HG03039 (cell line): ENCODE measurements around the gene GSX2.
"Not testable (repeated sequence)": the region's sequence is repeated elsewhere in the genome, so short reads cannot be mapped to it uniquely, and the experiment has no call there.

ENCODE experiments used
- ATAC-seq: cut with Tn5 transposase; IDR thresholded peaks from one replicate; pipeline ENCODE4 v1.9.1; 2021; ENCODE audit warnings: mild to moderate bottlenecking, moderate library complexity; ENCODE audit not compliant: unreplicated experiment

GSX2 gene

DNA sequence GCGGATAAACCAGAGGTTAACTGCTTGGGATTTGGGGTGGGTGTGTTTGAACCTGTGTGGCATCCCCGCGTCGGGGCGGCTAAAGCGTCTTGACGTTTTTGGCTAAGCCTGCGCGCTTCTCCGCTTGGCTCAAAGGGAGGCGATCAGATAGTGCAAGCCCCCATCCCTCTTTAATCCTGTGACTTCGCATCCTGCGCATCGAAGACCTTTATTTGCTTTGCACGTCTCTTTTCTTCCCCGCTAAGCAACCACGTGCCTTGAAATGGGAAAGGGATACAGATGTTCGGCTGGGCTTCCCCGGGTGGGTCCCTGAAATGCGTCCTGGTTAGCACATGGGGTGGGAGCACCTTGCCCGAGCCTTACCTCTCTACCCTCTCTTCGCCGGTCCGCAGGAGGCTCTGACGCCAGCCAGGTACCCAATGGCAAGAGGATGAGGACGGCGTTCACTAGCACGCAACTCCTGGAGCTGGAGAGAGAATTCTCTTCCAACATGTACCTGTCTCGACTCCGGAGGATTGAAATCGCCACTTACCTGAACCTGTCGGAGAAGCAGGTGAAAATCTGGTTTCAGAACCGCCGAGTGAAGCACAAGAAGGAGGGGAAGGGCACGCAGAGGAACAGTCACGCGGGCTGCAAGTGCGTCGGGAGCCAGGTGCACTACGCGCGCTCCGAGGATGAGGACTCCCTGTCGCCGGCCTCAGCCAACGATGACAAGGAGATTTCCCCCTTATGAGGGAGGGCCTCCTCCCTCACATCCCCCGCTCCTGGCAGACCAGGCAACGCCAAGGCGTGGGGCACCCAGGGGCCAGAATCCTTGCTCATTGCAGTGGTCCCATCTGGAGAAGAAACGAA lies 1.5 kb downstream of the GSX2 start:
- ATAC-seq: no peak

DNA sequence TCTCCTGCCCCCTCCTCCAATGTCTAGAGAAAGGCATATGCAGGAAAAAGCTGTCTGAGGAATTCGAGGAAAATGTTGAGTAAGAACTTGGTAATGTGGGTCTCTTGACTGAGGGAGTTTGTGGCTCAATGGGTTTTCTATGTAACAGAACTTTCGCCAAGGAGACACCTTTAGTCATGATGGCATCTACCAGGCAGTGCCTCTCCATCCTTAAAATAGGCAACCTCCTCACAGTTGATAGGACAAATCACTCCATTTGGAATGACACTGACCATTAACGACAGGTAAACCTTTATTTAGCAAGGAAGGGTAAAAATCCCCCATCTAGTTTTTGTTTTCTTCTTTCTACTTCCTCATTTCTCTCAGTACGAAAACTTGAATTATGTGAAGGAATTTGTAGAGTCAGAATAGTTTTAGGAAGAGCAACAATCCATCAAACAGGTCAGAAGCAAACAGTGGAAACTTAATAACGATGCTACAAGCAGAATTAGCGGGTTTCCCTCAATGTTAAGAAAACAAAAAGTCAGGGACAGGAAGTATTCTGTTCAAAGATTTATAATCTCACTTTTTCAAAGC lies 2.7 kb downstream of the GSX2 start:
- no peak for ATAC-seq

DNA sequence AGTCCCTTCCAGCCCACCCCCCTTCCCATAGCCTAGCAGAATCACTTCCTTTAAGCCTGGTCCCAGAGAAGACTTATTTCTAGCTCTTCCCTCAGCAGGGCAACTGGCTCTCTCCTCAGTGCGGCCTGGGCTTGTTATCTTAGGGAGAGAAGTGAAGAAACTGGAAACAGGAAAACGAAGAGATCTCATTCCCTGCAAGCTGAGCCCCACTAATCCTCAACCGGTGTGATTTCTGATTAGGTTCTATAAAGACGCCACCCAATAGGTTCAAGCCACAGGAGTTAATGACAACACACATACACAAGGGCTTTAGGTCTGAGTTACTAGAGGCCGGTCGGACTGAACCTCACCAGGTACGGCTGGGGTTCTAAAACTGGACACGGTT lies 3.2 kb downstream of the GSX2 start:
- ATAC-seq: no peak

DNA sequence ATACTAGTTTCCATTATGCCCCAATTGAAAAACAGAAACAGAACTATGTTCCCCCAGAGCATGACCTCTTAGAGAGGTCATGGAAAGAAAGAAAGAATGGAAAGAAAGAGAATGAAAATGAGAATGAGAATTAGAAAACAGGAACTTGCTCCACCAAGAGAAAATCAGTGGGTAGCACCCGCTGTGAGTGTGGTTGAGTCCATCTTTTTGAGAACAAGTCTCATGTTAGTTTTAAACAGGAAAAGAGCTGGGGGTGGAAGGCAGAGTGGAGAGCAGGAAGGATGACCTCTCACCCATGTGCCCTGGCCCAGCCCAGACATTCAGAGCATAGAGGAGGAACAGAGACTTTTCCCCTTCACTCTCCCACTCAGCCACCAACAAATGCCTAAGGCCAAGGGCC lies 4.9 kb downstream of the GSX2 start:
- no peak for ATAC-seq

DNA sequence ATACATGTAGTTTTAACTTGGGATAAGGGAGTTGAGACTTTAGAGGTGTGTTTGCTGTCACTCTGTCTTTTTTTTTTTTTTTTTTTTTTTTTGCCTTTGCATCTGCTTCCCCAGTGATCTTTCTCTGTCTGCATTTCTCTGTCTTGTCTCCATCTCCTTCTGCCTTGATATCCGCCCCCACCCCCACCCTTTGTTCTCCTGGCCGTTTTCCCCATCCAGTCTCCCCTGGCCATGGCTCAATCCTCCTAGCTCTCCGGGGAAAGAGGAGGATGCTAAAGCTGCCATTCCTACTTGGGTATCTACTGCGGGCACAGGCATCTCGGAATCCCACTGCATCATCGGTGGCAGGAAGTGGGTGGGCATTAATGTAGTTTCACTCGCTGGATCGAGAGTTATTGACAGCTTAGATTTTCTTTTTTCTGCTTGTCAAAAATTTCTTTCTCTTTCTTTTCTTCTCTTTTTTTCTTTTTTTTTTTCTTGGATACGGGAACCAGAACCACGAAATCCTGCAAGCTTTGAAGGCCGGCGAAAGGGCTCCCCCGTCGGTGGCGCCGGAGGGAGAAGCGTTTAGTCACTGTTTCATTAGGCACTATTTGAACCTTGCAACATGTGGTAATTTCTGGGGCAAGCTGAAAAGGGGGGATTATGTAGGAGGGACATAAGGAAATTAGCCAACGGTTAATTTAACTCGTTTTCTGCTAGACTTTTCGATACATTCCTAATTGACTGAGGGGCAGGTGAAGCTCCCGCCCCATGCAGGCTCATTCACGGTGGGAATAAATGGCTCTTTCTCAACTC lies 8.2 kb downstream of the GSX2 start:
- ATAC-seq: no peak

DNA sequence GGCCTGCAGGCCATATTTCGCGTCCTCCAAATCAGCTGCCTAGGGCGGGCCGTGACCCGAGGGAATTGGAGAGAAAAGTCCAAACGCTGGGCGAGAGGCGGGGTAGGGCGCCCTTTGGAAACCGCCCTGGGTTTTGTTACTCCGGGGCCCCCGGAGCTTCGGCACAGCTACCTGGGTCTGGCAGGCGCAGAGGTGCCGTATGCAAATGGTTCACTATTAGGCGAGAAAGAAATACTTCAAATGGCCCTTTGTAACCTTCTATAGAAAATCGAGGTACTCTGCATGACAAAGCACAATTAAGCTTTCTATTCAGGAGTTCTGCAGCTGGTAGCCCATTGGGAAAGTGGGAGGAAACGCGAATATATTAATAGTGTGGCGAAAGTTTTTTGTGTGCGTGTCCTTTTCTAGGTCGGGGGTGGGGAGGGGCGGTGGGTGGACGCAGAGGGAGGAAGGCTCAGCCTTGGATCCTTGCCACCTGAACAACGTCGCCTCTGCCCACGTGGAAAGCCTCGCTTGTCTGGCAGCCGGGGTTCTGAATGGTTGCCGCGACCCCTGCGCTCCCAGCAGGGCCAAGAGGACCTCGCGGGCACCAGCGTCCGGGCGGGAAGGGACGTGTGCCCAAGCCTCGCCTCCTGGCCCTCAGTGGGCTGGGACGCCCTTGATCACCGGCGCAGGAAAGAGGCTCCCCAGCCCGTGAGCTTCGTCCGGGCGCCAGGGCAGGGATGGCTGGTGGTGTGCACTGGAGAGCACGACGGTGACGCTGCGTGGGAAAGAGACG lies 9.5 kb downstream of the GSX2 start:
- ATAC-seq: no peak

DNA sequence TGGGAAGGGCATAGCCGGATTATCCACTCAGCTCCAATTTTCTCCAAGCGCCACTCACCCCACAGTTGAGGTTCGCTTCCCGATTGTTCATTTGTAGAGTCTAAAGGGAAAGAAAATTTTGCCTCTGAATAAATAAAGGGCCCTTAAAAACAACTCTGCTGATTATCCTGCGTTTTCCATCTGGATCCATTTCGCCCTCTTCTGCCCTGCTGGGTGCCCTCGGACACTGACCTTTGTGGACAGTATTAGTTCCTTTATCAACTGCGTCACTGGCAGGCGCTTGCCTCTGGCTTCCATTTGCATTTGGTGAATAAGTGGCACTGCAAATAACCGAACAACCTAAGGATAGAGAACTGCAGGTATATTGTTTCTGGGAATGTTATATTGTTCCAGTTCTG lies 10.1 kb downstream of the GSX2 start:
- no peak for ATAC-seq

DNA sequence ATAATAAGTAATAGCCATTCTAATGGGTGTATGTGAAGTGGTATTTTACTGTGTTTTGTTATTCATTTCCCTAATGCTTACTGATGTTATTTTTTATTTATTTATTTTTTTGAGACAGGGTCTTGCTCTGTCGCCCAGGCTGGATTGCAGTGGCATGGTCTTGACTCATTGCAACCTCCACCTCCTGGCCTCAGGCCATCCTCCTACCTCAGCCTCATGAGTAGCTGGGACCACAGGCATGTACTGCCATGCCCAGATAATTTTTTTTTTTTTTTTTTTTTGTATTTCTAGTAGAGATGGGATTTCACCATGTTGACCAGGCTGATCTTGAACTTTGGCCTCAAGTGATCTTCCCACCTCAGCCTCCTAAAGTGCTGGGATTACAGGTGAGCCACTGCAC lies 13.2 kb downstream of the GSX2 start:
- ATAC-seq: not testable (repeated sequence)

DNA sequence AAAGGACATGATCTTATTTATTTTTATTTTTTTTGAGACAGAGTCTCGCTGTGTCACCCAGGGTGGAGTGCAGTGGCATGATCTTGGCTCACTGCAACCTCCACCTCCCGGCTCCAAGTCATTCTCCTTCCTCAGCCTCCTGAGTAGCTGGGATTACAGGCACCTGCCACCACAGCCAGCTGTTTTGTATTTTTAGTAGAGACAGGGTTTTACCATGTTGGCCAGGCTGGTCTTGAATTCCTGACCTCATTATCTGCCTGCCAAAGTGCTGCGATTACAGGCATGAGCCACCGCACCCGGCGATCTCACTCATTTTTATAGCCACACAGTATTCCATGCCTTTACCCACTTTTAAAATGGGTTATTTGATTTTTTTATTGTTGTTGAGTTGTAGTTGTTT lies 16.3 kb downstream of the GSX2 start:
- ATAC-seq: not testable (repeated sequence)

DNA sequence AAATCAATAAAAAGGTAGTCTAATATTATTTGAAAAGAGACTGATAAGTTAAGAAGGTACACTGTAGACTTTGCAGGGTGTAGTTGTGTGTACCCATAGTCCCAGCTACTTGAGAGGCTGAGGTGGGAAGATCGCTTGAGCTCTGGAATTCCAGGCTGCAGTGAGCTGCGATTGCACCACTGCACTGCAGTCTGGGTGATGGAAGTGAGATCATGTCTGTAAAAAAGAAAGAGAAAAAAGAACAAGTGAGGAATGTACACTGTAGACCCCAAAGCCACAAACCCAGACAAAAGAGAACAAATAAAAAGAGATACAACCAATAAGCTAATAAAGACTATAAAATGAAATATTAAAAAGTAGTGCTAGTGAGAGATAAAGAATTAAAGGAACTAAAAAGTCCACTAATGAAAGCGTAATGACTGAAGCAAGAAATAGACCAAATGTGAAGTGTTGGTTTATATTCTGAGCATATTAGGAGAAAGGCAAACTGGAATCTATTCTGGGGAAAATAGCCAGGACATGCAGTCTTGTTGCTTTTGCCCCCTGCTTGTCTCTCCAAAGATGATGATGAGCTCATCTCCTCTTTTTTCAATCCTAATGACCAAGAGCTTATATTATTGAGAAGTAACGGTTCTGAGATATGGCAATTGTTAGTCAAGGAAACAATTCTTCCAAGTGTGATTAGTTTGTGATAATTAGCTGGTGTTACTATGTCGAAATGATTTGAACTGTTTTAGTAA lies 19.1 kb downstream of the GSX2 start:
- no peak for ATAC-seq

DNA sequence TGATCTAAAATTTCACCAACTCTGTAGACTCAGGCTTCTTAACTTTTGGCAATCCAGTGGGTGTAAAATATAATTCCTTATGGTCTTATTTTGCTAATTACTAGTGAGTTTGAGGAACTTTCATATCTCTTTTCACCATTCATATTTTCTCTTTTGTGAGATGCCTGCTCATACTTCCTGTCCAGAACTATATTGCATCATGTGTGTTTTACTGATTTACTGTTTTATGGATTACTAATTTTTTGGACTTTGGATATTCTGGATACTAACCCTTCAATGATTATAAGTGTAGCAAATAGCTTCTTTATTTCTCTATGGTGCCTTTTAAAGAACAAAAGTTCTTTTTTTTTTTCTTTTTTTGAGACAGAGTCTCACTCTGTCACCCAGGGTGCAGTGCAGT lies 20.6 kb downstream of the GSX2 start:
- no peak for ATAC-seq

DNA sequence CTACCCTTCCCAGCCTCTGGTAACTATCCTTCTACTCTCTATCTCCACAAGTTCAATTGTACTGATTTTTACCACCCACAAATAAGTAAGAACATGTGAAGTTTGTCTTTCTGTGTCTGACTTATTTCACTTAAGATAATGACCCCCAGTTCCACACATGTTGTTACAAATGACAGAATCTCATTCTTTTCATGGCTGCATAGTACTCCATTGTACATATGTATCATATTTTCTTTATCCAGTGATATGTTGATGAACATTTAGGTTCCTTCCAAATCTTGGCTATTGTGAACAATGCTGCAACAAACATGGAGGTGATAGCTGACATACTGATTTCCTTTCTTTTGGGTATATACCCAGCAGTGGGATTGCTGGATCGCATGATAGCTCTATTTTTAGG lies 27.7 kb downstream of the GSX2 start:
- ATAC-seq: no peak

DNA sequence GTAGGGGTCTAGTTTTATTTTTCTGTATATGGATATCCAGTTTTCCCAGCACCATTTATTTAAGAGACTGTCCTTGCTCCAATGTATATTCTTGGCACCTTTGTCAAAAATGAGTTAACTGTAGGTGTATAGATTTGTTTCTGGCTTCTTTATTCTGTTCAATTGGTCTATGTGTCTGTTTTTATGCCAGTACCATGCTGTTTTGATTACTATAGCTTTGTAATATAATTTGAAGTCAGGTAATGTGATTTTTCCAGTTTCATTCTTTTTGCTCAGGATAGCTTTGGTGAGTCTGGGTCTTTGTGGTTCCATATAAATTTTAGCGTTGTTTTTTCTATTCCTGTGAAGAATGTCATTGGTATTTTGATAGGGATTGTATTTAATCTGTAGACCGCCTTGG lies 28.7 kb downstream of the GSX2 start:
- ATAC-seq: not testable (repeated sequence)

DNA sequence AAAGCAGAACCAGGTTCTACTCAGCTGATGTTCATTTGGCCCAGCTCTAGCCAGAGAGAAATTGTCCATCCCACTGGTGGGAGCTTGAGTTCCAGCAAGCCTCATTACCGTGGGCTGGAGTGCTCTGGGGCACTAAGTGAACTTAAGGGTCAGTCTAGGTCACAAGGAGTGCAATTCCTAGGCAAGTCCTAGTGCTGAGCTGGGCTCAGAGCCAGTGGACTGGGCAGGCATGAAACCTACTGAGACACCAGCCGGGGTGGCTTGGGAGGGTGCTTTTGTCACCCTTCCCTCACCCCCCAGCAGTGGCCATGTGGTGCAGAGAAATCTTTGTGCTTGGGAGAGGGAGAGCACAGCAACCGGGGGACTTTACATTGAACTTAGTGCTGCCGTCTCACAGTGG lies 39.4 kb downstream of the GSX2 start:
- ATAC-seq: no peak

DNA sequence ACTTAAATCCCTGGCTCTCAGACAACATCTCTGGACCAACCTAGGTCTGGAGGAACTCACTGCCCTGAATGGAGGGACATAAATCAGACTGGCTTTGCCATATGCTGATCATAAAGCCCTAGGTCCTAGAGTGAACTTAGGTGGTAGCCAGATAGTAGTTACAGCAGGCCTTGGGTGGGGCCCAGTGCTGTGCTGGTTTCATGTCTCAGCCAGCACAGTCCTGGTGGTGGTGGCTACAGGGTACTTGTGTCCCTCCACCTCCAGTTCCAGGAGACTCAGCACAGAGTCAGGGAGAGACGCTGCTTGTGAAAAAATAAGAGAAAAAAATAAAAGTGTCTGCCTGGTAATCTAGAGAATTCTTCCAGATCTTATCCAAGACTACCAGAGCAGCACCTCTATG lies 40.3 kb downstream of the GSX2 start:
- ATAC-seq: no peak

DNA sequence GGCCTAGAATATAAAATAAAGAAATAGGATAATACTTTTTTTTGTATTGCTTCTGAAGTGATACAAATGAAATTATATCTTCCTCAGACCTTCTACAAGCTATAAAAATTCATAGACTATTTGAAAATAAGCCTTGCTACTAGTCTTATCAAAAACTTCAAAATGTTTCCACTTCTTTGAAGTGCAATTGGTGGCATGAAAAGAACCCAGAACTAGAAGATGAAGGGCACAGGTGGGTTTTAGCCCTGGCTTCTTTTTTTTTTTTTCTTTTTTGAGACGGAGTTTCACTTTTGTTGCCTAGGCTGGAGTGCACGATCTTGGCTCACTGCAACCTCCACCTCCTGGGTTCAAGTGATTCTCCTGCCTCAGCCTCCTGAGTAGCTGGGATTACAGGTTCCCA lies 44.2 kb downstream of the GSX2 start:
- ATAC-seq: no peak

DNA sequence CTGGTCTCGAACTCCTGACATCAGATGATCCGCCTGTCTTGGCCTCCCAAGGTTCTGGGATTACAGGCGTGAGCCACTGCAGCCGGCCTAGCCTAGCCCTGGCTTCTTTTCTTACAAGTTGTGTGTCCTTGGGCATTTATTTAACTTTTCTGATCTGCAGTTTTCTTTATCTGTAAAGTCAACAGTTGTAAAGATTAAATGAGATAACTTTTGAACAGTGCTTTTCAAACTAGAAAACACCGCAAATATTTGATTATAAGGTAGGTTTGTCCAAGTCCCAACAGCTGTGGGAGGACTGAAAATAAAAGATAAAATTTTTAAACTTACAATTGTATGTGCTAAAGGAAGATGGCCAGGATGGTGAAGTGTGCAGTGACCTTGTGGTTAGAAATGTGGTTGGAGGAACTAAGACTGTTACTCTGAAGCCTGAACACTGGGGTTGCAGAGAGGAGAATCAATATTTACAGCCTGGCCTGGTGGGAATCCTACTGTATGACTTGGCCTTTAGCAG lies 44.8 kb downstream of the GSX2 start:
- no peak for ATAC-seq

DNA sequence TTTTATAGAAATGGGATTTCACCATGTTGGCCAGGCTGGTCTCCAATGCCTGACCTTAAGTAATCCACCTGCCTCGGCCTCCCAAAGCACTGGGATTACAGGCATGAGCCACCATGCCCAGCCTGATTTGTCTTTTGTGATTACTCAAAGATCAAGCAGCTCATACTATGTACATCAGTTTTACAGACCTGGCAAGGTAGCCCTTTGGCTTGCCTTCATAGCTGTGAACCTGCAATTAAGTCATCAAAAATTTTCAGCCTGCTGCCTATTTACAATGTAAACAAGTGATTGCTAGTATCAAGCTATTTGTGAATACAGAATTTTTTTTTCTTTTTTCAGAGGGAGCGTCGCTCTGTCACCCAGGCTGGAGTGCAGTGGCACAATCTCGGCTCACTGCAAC lies 46.2 kb downstream of the GSX2 start:
- ATAC-seq: no peak

DNA sequence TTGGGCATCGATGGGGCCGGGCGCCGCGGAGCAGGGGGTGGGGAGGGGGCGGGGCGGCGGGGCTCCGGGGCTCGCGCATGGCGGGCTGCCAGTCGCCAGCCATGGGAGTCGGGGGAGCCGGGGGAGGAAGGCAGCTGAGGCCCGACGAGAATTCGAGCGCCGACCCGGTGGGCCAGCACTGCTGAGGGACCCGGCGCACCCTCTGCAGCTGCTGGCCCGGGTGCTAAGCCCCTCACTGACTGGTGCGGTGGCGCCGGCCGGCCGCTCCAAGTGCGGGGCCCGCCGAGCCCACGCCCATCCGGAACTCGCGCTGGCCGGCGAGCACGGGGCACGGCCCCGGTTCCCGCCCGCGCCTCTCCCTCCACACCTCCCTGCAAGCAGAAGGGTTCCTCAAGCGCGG lies 49.4 kb downstream of the GSX2 start:
- no peak for ATAC-seq
